Measurements from ENCODE around the gene VPS41. TPM values are rescaled to one million over a fixed set of nuclear protein-coding genes. Genes with fewer than 3 reads are reported as not detected.

VPS41 gene
- total and polyA plus RNA-seq, 10 of the 15 experiments (the other 5 are each of a cell fraction or from before 2014, with no cell fraction given) = 15.3 to 63.2 (median 47.0) TPM

DNA sequence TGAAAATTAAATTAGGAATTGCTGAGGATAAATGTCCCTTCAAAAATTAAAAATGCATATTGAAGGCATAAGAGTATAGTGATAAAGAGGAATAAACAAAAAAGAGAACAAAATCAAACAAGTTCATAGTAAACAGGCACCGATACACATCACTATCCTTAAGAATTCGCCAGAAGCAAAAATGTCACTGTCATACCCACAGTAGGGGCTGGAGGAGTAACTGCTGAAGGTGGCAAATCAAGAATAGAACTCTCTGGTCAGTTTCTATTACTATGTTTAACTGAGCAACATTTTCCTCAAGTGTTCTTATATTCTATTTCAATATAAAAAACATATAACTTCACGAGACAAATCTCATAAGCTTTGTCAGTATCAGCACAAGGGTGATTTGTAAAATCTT, 84.0 kb downstream of the VPS41 start:
- Histone ChIP-seq H3K36me3 (ENCODE audit: control insufficient read depth in 2 of 2, insufficient read depth in 2 of 2, low read length in 1 of 2) (no peaks in the 10 kb centered on the region), H3K27ac (ENCODE audit: control insufficient read depth, insufficient read depth) (no peak overlapping the region), H3K9me3 (replicated peaks; ENCODE audit: control insufficient read depth, insufficient read depth, low read length) (no peaks in the 10 kb centered on the region), H3K27me3 (replicated peaks in 1 of 2; ENCODE audit: control insufficient read depth in 2 of 2, insufficient read depth in 2 of 2, low read length in 1 of 2) (no peaks in the 10 kb centered on the region), H4K20me1 (ENCODE audit: control insufficient read depth, insufficient read depth) (no peaks in the 10 kb centered on the region), H3K4me2 (ENCODE audit: control insufficient read depth, insufficient read depth) (no peak overlapping the region), H2AFZ (ENCODE audit: control insufficient read depth, low read depth, low read length) (no peak overlapping the region), H3K4me1 (ENCODE audit: control insufficient read depth, insufficient read depth, low read length) (peaks cover 7% of the 10 kb centered on the region; the same call in 1 of the 2 replicates), H3K4me3 (no peak overlapping the region), H3K9ac (ENCODE audit: control insufficient read depth, insufficient read depth, low read length) (no peak overlapping the region), H3K79me2 (ENCODE audit: control insufficient read depth, insufficient read depth, low read length) (no peaks in the 10 kb centered on the region)
- in situ Hi-C loops (cut with MboI) = no loop called here
- ChIA-PET CTCF (interaction anchor here (1.0 to 1.7 kb wide), 5 partner anchors 14 to 88 kb away, joined by 3 to 4 read pairs (median 4); partner anchors contain the start of gene VPS41), SMC1A (ENCODE audit: uncharacterized antibody, unreplicated experiment) (interaction anchor here (1.1 to 1.8 kb wide), 4 partner anchors 11 to 51 kb away, joined by 4 to 6 read pairs (median 4); no protein-coding TSS in a partner anchor), POLR2A (no interaction called here), RAD21 (ENCODE audit: unreplicated experiment) (interaction anchor here (1.2 kb wide), 1 partner anchor 82 kb away, joined by 4 read pairs; no protein-coding TSS in a partner anchor)
- WGBS (ENCODE audit: insufficient coverage, insufficient replicate concordance, low lambda C conversion rate, missing lambda C conversion rate) = 84% methylated on average over 3 of the region's 3 CpGs
- DNase-seq (ENCODE audit: low read depth, low spot score) = no peak
- no peak for ATAC-seq
- intact Hi-C loops (cut with micrococcal nuclease; ENCODE audit: unreplicated experiment) = no loop called here
- BruUV-seq (replicated peaks) = no TSS peak
- no peak for FAIRE-seq
- TF ChIP-seq MYB (IDR thresholded peaks at IDR 0.05; ENCODE audit: borderline replicate concordance, low read depth, low read length) (no peak), HDAC6 (IDR thresholded peaks at IDR 0.05; ENCODE audit: unreplicated experiment) (no peak), CREM (IDR thresholded peaks at IDR 0.05; ENCODE audit: low read depth) (no peak), CHD2 (IDR thresholded peaks at IDR 0.05; ENCODE audit: borderline replicate concordance, low read depth, low read length) (no peak), TCF3 (IDR thresholded peaks at IDR 0.05; ENCODE audit: borderline replicate concordance, insufficient read depth, low read depth, low read length) (no peak), SKIL (IDR thresholded peaks at IDR 0.05; ENCODE audit: low read depth, poor library complexity, severe bottlenecking) (no peak), BHLHE40 (IDR thresholded peaks at IDR 0.05; ENCODE audit: borderline replicate concordance in 1 of 2, low read depth in 2 of 2, low read length in 1 of 2) (no peak), REST (IDR thresholded peaks at IDR 0.05; ENCODE audit: low read depth, low read length) (no peak), IKZF2 (IDR thresholded peaks at IDR 0.05) (no peak), YY1 (IDR thresholded peaks at IDR 0.05; ENCODE audit: low read depth, low read length) (no peak), KAT2A (conservative IDR thresholded peaks at IDR 0.05; ENCODE audit: control insufficient read depth, low read depth, low read length) (no peak), RFX5 (IDR thresholded peaks at IDR 0.05; ENCODE audit: low read depth, low read length) (no peak), HDAC2 (IDR thresholded peaks at IDR 0.05) (no peak)
- TF ChIP-seq, protein P1, sequence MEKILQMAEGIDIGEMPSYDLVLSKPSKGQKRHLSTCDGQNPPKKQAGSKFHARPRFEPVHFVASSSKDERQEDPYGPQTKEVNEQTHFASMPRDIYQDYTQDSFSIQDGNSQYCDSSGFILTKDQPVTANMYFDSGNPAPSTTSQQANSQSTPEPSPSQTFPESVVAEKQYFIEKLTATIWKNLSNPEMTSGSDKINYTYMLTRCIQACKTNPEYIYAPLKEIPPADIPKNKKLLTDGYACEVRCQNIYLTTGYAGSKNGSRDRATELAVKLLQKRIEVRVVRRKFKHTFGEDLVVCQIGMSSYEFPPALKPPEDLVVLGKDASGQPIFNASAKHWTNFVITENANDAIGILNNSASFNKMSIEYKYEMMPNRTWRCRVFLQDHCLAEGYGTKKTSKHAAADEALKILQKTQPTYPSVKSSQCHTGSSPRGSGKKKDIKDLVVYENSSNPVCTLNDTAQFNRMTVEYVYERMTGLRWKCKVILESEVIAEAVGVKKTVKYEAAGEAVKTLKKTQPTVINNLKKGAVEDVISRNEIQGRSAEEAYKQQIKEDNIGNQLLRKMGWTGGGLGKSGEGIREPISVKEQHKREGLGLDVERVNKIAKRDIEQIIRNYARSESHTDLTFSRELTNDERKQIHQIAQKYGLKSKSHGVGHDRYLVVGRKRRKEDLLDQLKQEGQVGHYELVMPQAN (conservative IDR thresholded peaks at IDR 0.05) = no peak
- TF ChIP-seq, protein P2, sequence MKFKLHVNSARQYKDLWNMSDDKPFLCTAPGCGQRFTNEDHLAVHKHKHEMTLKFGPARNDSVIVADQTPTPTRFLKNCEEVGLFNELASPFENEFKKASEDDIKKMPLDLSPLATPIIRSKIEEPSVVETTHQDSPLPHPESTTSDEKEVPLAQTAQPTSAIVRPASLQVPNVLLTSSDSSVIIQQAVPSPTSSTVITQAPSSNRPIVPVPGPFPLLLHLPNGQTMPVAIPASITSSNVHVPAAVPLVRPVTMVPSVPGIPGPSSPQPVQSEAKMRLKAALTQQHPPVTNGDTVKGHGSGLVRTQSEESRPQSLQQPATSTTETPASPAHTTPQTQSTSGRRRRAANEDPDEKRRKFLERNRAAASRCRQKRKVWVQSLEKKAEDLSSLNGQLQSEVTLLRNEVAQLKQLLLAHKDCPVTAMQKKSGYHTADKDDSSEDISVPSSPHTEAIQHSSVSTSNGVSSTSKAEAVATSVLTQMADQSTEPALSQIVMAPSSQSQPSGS (IDR thresholded peaks at IDR 0.05; ENCODE audit: low read length) = no peak
